Choroid plexus epithelial cell (primary cell): ENCODE data around the gene HSD17B14.

ENCODE experiments used
- DNase-seq: peaks from one replicate; pipeline ENCODE4 v3.0.0-alpha.2; 2010; ENCODE audit warnings: low read depth
- H3K4me3 ChIP-seq: 2 replicates; pipeline ENCODE4 v1.5.1; 2011; ENCODE audit warnings: low read depth, mild to moderate bottlenecking, control low read depth, low read length, moderate library complexity
- TF ChIP-seq, protein P1 (sequence below): conservative IDR thresholded peaks from 2 replicates; pipeline ENCODE4 v1.5.1; 2011; ENCODE audit warnings: low read depth, mild to moderate bottlenecking, control low read depth, inconsistent platforms, low read length, moderate library complexity

Gene HSD17B14

DNA sequence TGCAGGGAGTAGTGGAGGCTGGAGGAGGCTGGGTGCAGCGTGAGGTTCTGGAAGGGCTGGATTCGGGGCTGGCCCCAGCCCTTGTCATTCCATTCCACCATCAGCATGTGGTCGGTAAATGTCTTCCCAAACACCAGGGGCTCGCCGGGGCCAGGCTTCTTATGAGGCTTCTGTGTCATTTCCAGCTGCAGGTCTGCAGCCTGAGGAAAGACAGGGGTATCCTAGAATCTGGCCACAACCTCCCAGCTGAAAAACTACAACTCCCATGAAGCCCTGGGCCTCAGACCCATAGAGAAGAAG is 29.8 kb downstream of the HSD17B14 start:
- TF ChIP-seq, protein P1, sequence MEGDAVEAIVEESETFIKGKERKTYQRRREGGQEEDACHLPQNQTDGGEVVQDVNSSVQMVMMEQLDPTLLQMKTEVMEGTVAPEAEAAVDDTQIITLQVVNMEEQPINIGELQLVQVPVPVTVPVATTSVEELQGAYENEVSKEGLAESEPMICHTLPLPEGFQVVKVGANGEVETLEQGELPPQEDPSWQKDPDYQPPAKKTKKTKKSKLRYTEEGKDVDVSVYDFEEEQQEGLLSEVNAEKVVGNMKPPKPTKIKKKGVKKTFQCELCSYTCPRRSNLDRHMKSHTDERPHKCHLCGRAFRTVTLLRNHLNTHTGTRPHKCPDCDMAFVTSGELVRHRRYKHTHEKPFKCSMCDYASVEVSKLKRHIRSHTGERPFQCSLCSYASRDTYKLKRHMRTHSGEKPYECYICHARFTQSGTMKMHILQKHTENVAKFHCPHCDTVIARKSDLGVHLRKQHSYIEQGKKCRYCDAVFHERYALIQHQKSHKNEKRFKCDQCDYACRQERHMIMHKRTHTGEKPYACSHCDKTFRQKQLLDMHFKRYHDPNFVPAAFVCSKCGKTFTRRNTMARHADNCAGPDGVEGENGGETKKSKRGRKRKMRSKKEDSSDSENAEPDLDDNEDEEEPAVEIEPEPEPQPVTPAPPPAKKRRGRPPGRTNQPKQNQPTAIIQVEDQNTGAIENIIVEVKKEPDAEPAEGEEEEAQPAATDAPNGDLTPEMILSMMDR, result no peak
- DNase-seq, result no peak
- no peak overlapping the region for H3K4me3 ChIP-seq

DNA sequence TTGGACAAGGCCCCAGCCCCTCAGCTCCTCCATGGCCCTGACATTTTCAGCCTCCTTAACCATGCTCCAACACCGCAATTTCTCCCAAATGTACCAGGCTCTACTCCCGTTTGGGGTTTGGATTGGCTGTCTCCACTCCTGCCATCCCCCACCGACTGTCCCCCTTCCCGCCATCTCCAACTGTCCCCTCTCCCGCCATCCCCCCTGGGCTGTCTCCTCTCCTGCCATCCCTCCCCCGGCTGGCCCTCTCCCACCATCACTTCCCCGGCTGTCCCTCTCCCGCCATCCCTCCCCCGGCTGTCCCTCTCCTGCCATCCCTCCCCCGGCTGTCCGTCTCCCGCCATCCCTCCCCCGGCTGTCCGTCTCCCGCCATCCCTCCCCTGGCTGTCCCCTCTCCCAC is 30.8 kb downstream of the HSD17B14 start:
- no peak for DNase-seq
- no peak overlapping the region for H3K4me3 ChIP-seq
- TF ChIP-seq, protein P1, result no peak

GRCh38 chr19:48804496-48804895 is 31.8 kb downstream of the HSD17B14 start:
- no peak overlapping the region for H3K4me3 ChIP-seq
- no peak for DNase-seq
- TF ChIP-seq, protein P1, result no peak

- H3K4me3 ChIP-seq, result no peak overlapping the region
- TF ChIP-seq, protein P1, result no peak
- DNase-seq, result no peak
These were observed 33.7 kb downstream of the HSD17B14 start for GRCh38 chr19:48802623-48803022.

GRCh38 chr19:48799358-48800300 is 36.7 kb downstream of the HSD17B14 start:
- H3K4me3 ChIP-seq, result no peak overlapping the region
- DNase-seq, result peak; percentile 15
- TF ChIP-seq, protein P1, result no peak

- no peak overlapping the region for H3K4me3 ChIP-seq
- TF ChIP-seq, protein P1, result no peak
- DNase-seq, result peak; percentile 58
These were observed 37.4 kb downstream of the HSD17B14 start for GRCh38 chr19:48798937-48799336.

DNA sequence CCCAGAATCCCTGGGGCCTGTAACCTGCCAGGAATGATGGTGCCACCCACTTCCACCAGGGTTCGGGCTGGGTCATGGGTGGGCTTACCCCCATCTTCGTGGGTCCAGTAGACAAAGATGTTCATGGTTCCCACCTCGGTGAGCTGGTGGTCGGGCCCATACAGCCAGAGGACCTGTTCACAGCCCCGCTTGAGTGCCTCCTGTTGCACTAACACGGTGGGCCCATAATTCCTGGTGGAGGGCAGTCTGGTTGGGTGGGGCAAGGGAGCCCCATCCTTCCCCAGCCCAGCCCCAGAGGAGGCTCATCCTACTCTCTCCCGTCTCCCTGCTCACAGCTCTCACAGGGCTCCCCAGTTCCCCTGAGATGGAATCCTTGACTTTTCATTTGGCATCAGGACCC is 39.2 kb downstream of the HSD17B14 start:
- TF ChIP-seq, protein P1, result no peak
- H3K4me3 ChIP-seq, result no peak overlapping the region
- no peak for DNase-seq
